Measurements from ENCODE around the gene VSIG10L.

VSIG10L gene

DNA sequence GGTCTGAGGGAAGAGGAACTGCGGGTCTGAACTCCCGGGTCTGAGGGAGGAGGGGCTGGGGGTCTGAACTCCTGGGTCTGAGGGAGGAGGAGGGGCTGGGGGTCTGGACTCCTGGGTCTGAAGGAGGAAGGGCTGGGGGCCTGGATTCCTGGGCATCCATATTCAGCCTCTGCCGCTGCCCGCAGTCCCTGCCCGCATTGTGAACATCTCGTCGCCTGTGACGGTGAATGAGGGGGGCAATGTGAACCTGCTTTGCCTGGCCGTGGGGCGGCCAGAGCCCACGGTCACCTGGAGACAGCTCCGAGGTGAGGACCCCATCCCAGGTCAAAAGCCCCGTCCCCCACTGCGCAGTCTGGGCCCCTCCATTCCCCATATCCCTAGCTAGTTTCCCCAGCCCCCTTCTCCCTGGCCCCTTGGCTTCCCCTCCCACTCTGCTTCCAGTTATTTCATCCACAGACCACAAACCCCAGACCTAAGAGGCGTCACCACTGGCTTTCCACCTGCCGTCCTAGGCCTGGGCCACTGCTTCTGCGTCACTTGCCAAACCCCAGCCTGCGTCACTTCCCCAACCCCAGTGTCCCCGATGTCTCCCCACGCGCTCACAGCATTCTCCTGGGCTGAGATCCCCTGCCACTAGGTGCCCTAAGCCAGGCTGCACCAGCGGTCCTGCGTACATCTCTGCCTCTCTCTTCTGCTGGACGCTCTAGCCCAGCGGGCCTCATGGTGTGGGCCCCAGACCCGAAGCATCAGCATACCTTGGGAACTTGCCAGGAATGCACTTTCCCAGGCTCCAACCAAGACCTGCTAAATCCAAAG, 16.6 kb downstream of the VSIG10L start:
- Histone ChIP-seq H2BK15ac (replicated peaks; ENCODE audit: low read depth) (no peak overlapping the region), H3K79me1 (ENCODE audit: low read length) (no peaks in the 10 kb centered on the region), H2BK5ac (ENCODE audit: low read length) (no peak overlapping the region), H4K5ac (ENCODE audit: low read length) (no peak overlapping the region), H3K79me2 (ENCODE audit: control insufficient read depth, insufficient read depth, low read length) (no peaks in the 10 kb centered on the region), H3K23ac (ENCODE audit: low read length) (no peak overlapping the region), H3K4ac (ENCODE audit: low read depth, low read length) (no peak overlapping the region), H3K27me3 (ENCODE audit: insufficient read depth, low read length, poor library complexity) (no peaks in the 10 kb centered on the region), H3K9ac (ENCODE audit: low read length) (no peak overlapping the region), H3K36me3 (ENCODE audit: control insufficient read depth, insufficient read depth, low read length) (no peaks in the 10 kb centered on the region), H2AK5ac (ENCODE audit: low read length) (no peak overlapping the region), H3K56ac (ENCODE audit: low read length) (no peak overlapping the region), H3K4me2 (ENCODE audit: low read length) (no peak overlapping the region), H3K4me1 (ENCODE audit: control insufficient read depth, low read depth, low read length) (no peaks in the 10 kb centered on the region), H4K8ac (ENCODE audit: low read depth, low read length) (no peak overlapping the region), H2BK120ac (ENCODE audit: low read depth, low read length) (no peak overlapping the region), H3K4me3 (ENCODE audit: low read length) (no peak overlapping the region), H3K27ac (ENCODE audit: low read depth, low read length) (no peak overlapping the region), H3K18ac (ENCODE audit: low read length) (no peak overlapping the region)
- WGBS (ENCODE audit: extremely low coverage, insufficient coverage, low lambda C conversion rate): no CpG with 5 or more reads among the region's 26 CpGs
- DNase-seq: no peak

DNA sequence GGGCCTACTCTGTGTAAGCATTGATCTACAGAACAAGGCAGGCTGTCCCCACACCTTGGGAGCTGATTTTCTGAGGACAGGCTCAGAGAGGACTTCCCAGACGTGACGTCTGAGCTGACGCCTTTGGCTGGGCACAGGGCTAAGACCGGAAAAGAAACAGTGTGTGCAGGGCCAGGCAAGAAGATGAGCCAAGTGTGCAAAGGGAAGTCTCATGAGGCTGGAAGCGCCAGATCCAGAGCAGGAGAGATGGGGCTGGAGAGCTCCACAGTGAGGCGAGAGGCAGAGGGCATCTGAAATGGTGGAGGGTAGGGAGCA, 17.8 kb downstream of the VSIG10L start:
- Histone ChIP-seq H3K4me3 (ENCODE audit: low read length) (no peak overlapping the region), H2AK5ac (ENCODE audit: low read length) (no peak overlapping the region), H3K18ac (ENCODE audit: low read length) (no peak overlapping the region), H3K23ac (ENCODE audit: low read length) (no peak overlapping the region), H3K4ac (ENCODE audit: low read depth, low read length) (no peak overlapping the region), H4K8ac (ENCODE audit: low read depth, low read length) (no peak overlapping the region), H3K79me1 (ENCODE audit: low read length) (no peaks in the 10 kb centered on the region), H2BK15ac (replicated peaks; ENCODE audit: low read depth) (no peak overlapping the region), H2BK120ac (ENCODE audit: low read depth, low read length) (no peak overlapping the region), H3K4me2 (ENCODE audit: low read length) (no peak overlapping the region), H3K27me3 (ENCODE audit: insufficient read depth, low read length, poor library complexity) (no peaks in the 10 kb centered on the region), H3K79me2 (ENCODE audit: control insufficient read depth, insufficient read depth, low read length) (no peaks in the 10 kb centered on the region), H3K4me1 (ENCODE audit: control insufficient read depth, low read depth, low read length) (no peaks in the 10 kb centered on the region), H4K5ac (ENCODE audit: low read length) (no peak overlapping the region), H2BK5ac (ENCODE audit: low read length) (no peak overlapping the region), H3K27ac (ENCODE audit: low read depth, low read length) (no peak overlapping the region), H3K9ac (ENCODE audit: low read length) (no peak overlapping the region), H3K36me3 (ENCODE audit: control insufficient read depth, insufficient read depth, low read length) (no peaks in the 10 kb centered on the region), H3K56ac (ENCODE audit: low read length) (no peak overlapping the region)
- no peak for DNase-seq
- no CpG with 5 or more reads among the region's 6 CpGs for WGBS (ENCODE audit: extremely low coverage, insufficient coverage, low lambda C conversion rate)

GRCh38 chr19:51323481-51324166, 18.3 kb downstream of the VSIG10L start:
- Histone ChIP-seq H3K79me2 (ENCODE audit: control insufficient read depth, insufficient read depth, low read length) (no peaks in the 10 kb centered on the region), H3K4me1 (ENCODE audit: control insufficient read depth, low read depth, low read length) (no peaks in the 10 kb centered on the region), H2BK120ac (ENCODE audit: low read depth, low read length) (no peak overlapping the region), H3K27ac (ENCODE audit: low read depth, low read length) (no peak overlapping the region), H3K4ac (ENCODE audit: low read depth, low read length) (no peak overlapping the region), H3K23ac (ENCODE audit: low read length) (no peak overlapping the region), H3K79me1 (ENCODE audit: low read length) (no peaks in the 10 kb centered on the region), H3K4me2 (ENCODE audit: low read length) (no peak overlapping the region), H4K5ac (ENCODE audit: low read length) (no peak overlapping the region), H3K27me3 (ENCODE audit: insufficient read depth, low read length, poor library complexity) (no peaks in the 10 kb centered on the region), H3K36me3 (ENCODE audit: control insufficient read depth, insufficient read depth, low read length) (no peaks in the 10 kb centered on the region), H2AK5ac (ENCODE audit: low read length) (no peak overlapping the region), H2BK5ac (ENCODE audit: low read length) (no peak overlapping the region), H2BK15ac (replicated peaks; ENCODE audit: low read depth) (no peak overlapping the region), H3K9ac (ENCODE audit: low read length) (no peak overlapping the region), H3K18ac (ENCODE audit: low read length) (no peak overlapping the region), H3K4me3 (ENCODE audit: low read length) (no peak overlapping the region), H4K8ac (ENCODE audit: low read depth, low read length) (no peak overlapping the region), H3K56ac (ENCODE audit: low read length) (no peak overlapping the region)
- no peak for DNase-seq
- no CpG with 5 or more reads among the region's 29 CpGs for WGBS (ENCODE audit: extremely low coverage, insufficient coverage, low lambda C conversion rate)

- Histone ChIP-seq H3K18ac (ENCODE audit: low read length) (no peak overlapping the region), H3K4me1 (ENCODE audit: control insufficient read depth, low read depth, low read length) (no peaks in the 10 kb centered on the region), H3K79me1 (ENCODE audit: low read length) (no peaks in the 10 kb centered on the region), H3K36me3 (ENCODE audit: control insufficient read depth, insufficient read depth, low read length) (no peaks in the 10 kb centered on the region), H2AK5ac (ENCODE audit: low read length) (no peak overlapping the region), H4K5ac (ENCODE audit: low read length) (no peak overlapping the region), H3K4ac (ENCODE audit: low read depth, low read length) (no peak overlapping the region), H3K27me3 (ENCODE audit: insufficient read depth, low read length, poor library complexity) (no peaks in the 10 kb centered on the region), H3K4me3 (ENCODE audit: low read length) (no peak overlapping the region), H3K56ac (ENCODE audit: low read length) (no peak overlapping the region), H3K79me2 (ENCODE audit: control insufficient read depth, insufficient read depth, low read length) (no peaks in the 10 kb centered on the region), H4K8ac (ENCODE audit: low read depth, low read length) (no peak overlapping the region), H2BK120ac (ENCODE audit: low read depth, low read length) (no peak overlapping the region), H2BK15ac (replicated peaks; ENCODE audit: low read depth) (no peak overlapping the region), H3K27ac (ENCODE audit: low read depth, low read length) (no peak overlapping the region), H3K4me2 (ENCODE audit: low read length) (no peak overlapping the region), H3K9ac (ENCODE audit: low read length) (no peak overlapping the region), H3K23ac (ENCODE audit: low read length) (no peak overlapping the region), H2BK5ac (ENCODE audit: low read length) (no peak overlapping the region)
- DNase-seq: no peak
- no CpG with 5 or more reads among the region's 14 CpGs for WGBS (ENCODE audit: extremely low coverage, insufficient coverage, low lambda C conversion rate)
These were observed 20.1 kb downstream of the VSIG10L start for GRCh38 chr19:51321799-51322198.

- Histone ChIP-seq H3K79me1 (ENCODE audit: low read length) (no peaks in the 10 kb centered on the region), H3K4me2 (ENCODE audit: low read length) (no peak overlapping the region), H3K23ac (ENCODE audit: low read length) (no peak overlapping the region), H2BK5ac (ENCODE audit: low read length) (no peak overlapping the region), H4K8ac (ENCODE audit: low read depth, low read length) (no peak overlapping the region), H3K56ac (ENCODE audit: low read length) (no peak overlapping the region), H2BK120ac (ENCODE audit: low read depth, low read length) (no peak overlapping the region), H3K9ac (ENCODE audit: low read length) (no peak overlapping the region), H4K5ac (ENCODE audit: low read length) (no peak overlapping the region), H3K4me3 (ENCODE audit: low read length) (no peak overlapping the region), H2BK15ac (replicated peaks; ENCODE audit: low read depth) (no peak overlapping the region), H3K79me2 (ENCODE audit: control insufficient read depth, insufficient read depth, low read length) (no peaks in the 10 kb centered on the region), H3K4ac (ENCODE audit: low read depth, low read length) (no peak overlapping the region), H3K27ac (ENCODE audit: low read depth, low read length) (no peak overlapping the region), H2AK5ac (ENCODE audit: low read length) (no peak overlapping the region), H3K36me3 (ENCODE audit: control insufficient read depth, insufficient read depth, low read length) (no peaks in the 10 kb centered on the region), H3K27me3 (ENCODE audit: insufficient read depth, low read length, poor library complexity) (no peaks in the 10 kb centered on the region), H3K18ac (ENCODE audit: low read length) (no peak overlapping the region), H3K4me1 (ENCODE audit: control insufficient read depth, low read depth, low read length) (no peaks in the 10 kb centered on the region)
- no peak for DNase-seq
- no CpG with 5 or more reads among the region's 14 CpGs for WGBS (ENCODE audit: extremely low coverage, insufficient coverage, low lambda C conversion rate)
These were observed 21.7 kb downstream of the VSIG10L start for GRCh38 chr19:51320280-51320657.

Data from mesendoderm (in vitro differentiated cells).